Measurements from ENCODE around the gene CRX. TPM values are rescaled to one million over a fixed set of nuclear protein-coding genes. Genes with fewer than 3 reads are reported as not detected.
A peak's percentile ranks its signal among the peaks of the same experiment; 100 is the strongest.

Gene CRX
- total and polyA plus RNA-seq, 2 of the 13 experiments (the other 11 are each of a cell fraction or from before 2014, with no cell fraction given), result not detected

- TF ChIP-seq CERS6 (CRISPR knock-in tag; IDR thresholded peaks at IDR 0.05) (no peak), CCDC6 (CRISPR knock-in tag; IDR thresholded peaks at IDR 0.05) (no peak), KAT8 (CRISPR knock-in tag; IDR thresholded peaks at IDR 0.05) (no peak), TARDBP (CRISPR knock-in tag; IDR thresholded peaks at IDR 0.05) (no peak), ZNF24 (IDR thresholded peaks at IDR 0.05) (no peak)
- TF ChIP-seq, protein P1, sequence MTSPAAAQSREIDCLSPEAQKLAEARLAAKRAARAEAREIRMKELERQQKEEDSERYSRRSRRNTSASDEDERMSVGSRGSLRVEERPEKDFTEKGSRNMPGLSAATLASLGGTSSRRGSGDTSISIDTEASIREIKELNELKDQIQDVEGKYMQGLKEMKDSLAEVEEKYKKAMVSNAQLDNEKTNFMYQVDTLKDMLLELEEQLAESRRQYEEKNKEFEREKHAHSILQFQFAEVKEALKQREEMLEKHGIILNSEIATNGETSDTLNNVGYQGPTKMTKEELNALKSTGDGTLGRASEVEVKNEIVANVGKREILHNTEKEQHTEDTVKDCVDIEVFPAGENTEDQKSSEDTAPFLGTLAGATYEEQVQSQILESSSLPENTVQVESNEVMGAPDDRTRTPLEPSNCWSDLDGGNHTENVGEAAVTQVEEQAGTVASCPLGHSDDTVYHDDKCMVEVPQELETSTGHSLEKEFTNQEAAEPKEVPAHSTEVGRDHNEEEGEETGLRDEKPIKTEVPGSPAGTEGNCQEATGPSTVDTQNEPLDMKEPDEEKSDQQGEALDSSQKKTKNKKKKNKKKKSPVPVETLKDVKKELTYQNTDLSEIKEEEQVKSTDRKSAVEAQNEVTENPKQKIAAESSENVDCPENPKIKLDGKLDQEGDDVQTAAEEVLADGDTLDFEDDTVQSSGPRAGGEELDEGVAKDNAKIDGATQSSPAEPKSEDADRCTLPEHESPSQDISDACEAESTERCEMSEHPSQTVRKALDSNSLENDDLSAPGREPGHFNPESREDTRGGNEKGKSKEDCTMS (CRISPR knock-in tag; conservative IDR thresholded peaks at IDR 0.05), result no peak
Observed at GRCh38 chr19:47842941-47843340, 21.2 kb downstream of the CRX start (continued).

- ChIA-PET CTCF (ENCODE audit: low intra/inter-chr PET ratio, low total read pairs) (interaction anchor here (2.1 kb wide), 1 partner anchor 15 kb away, joined by 7 read pairs; no protein-coding TSS in a partner anchor), POLR2A (no interaction called here)
- H3K4me2 ChIP-seq (ENCODE audit: low read depth, low read length), result no peak overlapping the region
- H3K4me3 ChIP-seq (replicated peaks in 1 of 3; ENCODE audit: insufficient read depth in 1 of 3, low read depth in 2 of 3, low read length in 3 of 3), result no peak overlapping the region
- TF ChIP-seq ZNF121 (CRISPR knock-in tag; IDR thresholded peaks at IDR 0.05) (peak; percentile 81), SP4 (CRISPR knock-in tag; IDR thresholded peaks at IDR 0.05) (no peak)
- H3K79me2 ChIP-seq (ENCODE audit: insufficient read depth, low read length), result no peaks in the 10 kb centered on the region
- intact Hi-C loops (cut with micrococcal nuclease; ENCODE audit: unreplicated experiment) (no loop called here), in situ Hi-C loops (cut with HindIII; ENCODE audit: extremely low pct_ligation_motif_present, low pct_unique_long_range_greater_than_20kb) (no loop called here)
- no peak overlapping the region for H3K9ac ChIP-seq (ENCODE audit: insufficient read depth, low read depth, low read length)
- 47% methylated on average over 10 of the region's 10 CpGs for WGBS (ENCODE audit: low lambda C conversion rate)
- no peak overlapping the region for H3K27ac ChIP-seq (ENCODE audit: extremely low read length, insufficient read depth, low read length)
- H2AFZ ChIP-seq (ENCODE audit: low read length), result no peak overlapping the region
- peaks cover 0 to 2% of the 10 kb centered on the region in 2 experiments; a peak in 2 of 5 replicates for H3K27me3 ChIP-seq (ENCODE audit: control insufficient read depth in 1 of 2, insufficient read depth in 2 of 2, low read length in 2 of 2)
- no peak for DNase-seq (ENCODE audit: low spot score)
- no peak for FAIRE-seq
- BruUV-seq (replicated peaks), result no TSS peak
- H3K9me3 ChIP-seq (ENCODE audit: low read length), result no peaks in the 10 kb centered on the region
- no peak for ATAC-seq
- no peaks in the 10 kb centered on the region for H3K36me3 ChIP-seq (replicated peaks in 1 of 2; ENCODE audit: control insufficient read depth in 1 of 2, insufficient read depth in 2 of 2, low read length in 2 of 2)
- no peaks in the 10 kb centered on the region for H3K4me1 ChIP-seq (ENCODE audit: insufficient read depth, low read length)
- no peaks in the 10 kb centered on the region for H4K20me1 ChIP-seq (ENCODE audit: insufficient read depth, low read length)
Observed at GRCh38 chr19:47848425-47848822, 26.7 kb downstream of the CRX start.

Measured in HepG2 (cell line).